Hepatocyte (in vitro differentiated cells): ENCODE data around the gene RAPSN.

Experiments used
- EZH2 ChIP-seq: fragments of 200-600 bp; sonication (generic); IDR thresholded peaks from 2 replicates; pipeline ENCODE4 v1.6.1; 2016; ENCODE audit warnings: antibody characterized with exemption, mild to moderate bottlenecking, borderline replicate concordance
- EZH2phosphoT487 ChIP-seq: fragments of 200-600 bp; sonication (generic); IDR thresholded peaks from one replicate; pipeline ENCODE4 v1.6.1; 2018; ENCODE audit warnings: antibody characterized with exemption, mild to moderate bottlenecking, low read depth, moderate library complexity; ENCODE audit not compliant: unreplicated experiment, severe bottlenecking
- TF ChIP-seq, protein P1 (sequence below): fragments of 200-600 bp; sonication (generic); IDR thresholded peaks from 2 replicates; pipeline ENCODE4 v1.5.1; 2016; ENCODE audit warnings: antibody characterized with exemption, mild to moderate bottlenecking; ENCODE audit not compliant: poor library complexity

DNA sequence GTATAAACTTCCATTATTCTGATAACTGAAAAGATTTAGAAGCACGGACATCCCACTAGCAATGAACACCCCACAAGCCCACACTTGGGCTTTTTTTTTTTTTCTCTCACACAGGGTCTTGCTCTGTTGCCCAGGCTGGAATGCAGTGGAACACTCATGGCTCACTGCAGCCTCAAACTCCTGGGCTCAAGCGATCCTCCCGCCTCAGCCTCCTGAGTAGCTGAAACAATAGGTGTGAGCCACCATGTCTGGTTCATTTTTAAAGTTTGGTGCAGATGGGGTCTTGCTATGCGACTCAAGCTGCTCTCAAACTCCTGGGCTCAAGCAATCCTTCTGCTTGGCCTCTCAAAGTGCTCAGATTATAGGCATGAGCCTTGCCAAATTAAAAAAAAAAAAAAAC, 3.1 kb downstream of the RAPSN start:
- TF ChIP-seq, protein P1, sequence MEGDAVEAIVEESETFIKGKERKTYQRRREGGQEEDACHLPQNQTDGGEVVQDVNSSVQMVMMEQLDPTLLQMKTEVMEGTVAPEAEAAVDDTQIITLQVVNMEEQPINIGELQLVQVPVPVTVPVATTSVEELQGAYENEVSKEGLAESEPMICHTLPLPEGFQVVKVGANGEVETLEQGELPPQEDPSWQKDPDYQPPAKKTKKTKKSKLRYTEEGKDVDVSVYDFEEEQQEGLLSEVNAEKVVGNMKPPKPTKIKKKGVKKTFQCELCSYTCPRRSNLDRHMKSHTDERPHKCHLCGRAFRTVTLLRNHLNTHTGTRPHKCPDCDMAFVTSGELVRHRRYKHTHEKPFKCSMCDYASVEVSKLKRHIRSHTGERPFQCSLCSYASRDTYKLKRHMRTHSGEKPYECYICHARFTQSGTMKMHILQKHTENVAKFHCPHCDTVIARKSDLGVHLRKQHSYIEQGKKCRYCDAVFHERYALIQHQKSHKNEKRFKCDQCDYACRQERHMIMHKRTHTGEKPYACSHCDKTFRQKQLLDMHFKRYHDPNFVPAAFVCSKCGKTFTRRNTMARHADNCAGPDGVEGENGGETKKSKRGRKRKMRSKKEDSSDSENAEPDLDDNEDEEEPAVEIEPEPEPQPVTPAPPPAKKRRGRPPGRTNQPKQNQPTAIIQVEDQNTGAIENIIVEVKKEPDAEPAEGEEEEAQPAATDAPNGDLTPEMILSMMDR: no peak
- TF ChIP-seq EZH2phosphoT487: no peak
- TF ChIP-seq EZH2: no peak
